HL-60 (cell line): ENCODE data around the gene NKRF.

Source experiments
- DNase-seq, 2 experiments: peaks; one replicate each; pipeline ENCODE4 v3.0.0-alpha.2; 2010 to 2020; ENCODE audit warnings: low read depth in 1 of 2, low spot score in 1 of 2
- H3K27ac ChIP-seq: fragments of 250-450 bp; sonication (Bioruptor Pico); replicated peaks from 2 replicates; pipeline ENCODE4 v1.5.1; 2020; ENCODE audit warnings: mild to moderate bottlenecking, moderate library complexity
- H3K27me3 ChIP-seq: fragments of 250-450 bp; sonication (Bioruptor Pico); 2 replicates; pipeline ENCODE4 v1.5.1; 2021; ENCODE audit warnings: mild to moderate bottlenecking, moderate library complexity; ENCODE audit not compliant: insufficient read depth, poor library complexity, severe bottlenecking
- H3K4me3 ChIP-seq: replicated peaks from 2 replicates; pipeline ENCODE4 v1.5.1; 2011; ENCODE audit warnings: mild to moderate bottlenecking, control low read depth, low read length; ENCODE audit not compliant: insufficient read depth
- GABPA ChIP-seq: IDR thresholded peaks from 2 replicates; pipeline ENCODE4 v1.6.1; 2012; ENCODE audit warnings: low read depth
- POLR2AphosphoS5 ChIP-seq: IDR thresholded peaks from 2 replicates; pipeline ENCODE4 v1.6.1; 2012; ENCODE audit warnings: low read depth
- SPI1 ChIP-seq: IDR thresholded peaks from 2 replicates; pipeline ENCODE4 v1.6.1; 2012; ENCODE audit warnings: low read depth, mild to moderate bottlenecking, borderline replicate concordance
- TF ChIP-seq, protein P1 (sequence below): IDR thresholded peaks from one replicate; pipeline ENCODE4 v1.5.1; 2011; ENCODE audit warnings: low read length, control low read depth, inconsistent platforms; ENCODE audit not compliant: insufficient read depth
- TF ChIP-seq, protein P2 (sequence below): IDR thresholded peaks from 2 replicates; pipeline ENCODE4 v1.6.1; 2012; ENCODE audit warnings: low read depth; ENCODE audit not compliant: insufficient replicate concordance

Gene NKRF

DNA sequence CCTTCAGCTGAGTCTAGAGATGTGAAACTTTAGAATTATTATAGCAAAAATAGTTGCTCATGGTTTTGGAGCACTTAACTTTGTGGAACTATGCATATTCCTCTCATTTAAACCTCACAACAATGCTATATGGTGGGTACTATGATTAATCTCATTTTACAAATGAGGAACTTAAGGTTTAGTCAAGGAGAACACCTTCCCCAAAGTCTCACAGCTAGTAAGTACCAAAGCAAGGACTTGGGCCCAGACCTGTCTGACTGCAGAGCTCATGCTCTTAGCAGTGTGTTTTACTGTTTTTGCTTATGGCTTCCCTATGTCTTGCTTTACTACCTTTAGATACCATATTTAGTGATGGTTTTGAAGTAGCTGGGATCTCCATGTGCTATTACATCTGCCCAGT lies 26.8 kb downstream of the NKRF start:
- DNase-seq = no peak
- no peaks in the 10 kb centered on the region for H3K27me3 ChIP-seq
- TF ChIP-seq SPI1 = no peak
- TF ChIP-seq POLR2AphosphoS5 = no peak
- TF ChIP-seq, protein P1, sequence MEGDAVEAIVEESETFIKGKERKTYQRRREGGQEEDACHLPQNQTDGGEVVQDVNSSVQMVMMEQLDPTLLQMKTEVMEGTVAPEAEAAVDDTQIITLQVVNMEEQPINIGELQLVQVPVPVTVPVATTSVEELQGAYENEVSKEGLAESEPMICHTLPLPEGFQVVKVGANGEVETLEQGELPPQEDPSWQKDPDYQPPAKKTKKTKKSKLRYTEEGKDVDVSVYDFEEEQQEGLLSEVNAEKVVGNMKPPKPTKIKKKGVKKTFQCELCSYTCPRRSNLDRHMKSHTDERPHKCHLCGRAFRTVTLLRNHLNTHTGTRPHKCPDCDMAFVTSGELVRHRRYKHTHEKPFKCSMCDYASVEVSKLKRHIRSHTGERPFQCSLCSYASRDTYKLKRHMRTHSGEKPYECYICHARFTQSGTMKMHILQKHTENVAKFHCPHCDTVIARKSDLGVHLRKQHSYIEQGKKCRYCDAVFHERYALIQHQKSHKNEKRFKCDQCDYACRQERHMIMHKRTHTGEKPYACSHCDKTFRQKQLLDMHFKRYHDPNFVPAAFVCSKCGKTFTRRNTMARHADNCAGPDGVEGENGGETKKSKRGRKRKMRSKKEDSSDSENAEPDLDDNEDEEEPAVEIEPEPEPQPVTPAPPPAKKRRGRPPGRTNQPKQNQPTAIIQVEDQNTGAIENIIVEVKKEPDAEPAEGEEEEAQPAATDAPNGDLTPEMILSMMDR = no peak
- TF ChIP-seq GABPA = no peak
- TF ChIP-seq, protein P2, sequence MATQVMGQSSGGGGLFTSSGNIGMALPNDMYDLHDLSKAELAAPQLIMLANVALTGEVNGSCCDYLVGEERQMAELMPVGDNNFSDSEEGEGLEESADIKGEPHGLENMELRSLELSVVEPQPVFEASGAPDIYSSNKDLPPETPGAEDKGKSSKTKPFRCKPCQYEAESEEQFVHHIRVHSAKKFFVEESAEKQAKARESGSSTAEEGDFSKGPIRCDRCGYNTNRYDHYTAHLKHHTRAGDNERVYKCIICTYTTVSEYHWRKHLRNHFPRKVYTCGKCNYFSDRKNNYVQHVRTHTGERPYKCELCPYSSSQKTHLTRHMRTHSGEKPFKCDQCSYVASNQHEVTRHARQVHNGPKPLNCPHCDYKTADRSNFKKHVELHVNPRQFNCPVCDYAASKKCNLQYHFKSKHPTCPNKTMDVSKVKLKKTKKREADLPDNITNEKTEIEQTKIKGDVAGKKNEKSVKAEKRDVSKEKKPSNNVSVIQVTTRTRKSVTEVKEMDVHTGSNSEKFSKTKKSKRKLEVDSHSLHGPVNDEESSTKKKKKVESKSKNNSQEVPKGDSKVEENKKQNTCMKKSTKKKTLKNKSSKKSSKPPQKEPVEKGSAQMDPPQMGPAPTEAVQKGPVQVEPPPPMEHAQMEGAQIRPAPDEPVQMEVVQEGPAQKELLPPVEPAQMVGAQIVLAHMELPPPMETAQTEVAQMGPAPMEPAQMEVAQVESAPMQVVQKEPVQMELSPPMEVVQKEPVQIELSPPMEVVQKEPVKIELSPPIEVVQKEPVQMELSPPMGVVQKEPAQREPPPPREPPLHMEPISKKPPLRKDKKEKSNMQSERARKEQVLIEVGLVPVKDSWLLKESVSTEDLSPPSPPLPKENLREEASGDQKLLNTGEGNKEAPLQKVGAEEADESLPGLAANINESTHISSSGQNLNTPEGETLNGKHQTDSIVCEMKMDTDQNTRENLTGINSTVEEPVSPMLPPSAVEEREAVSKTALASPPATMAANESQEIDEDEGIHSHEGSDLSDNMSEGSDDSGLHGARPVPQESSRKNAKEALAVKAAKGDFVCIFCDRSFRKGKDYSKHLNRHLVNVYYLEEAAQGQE = no peak
- H3K27ac ChIP-seq = no peak overlapping the region
- H3K4me3 ChIP-seq = no peak overlapping the region

DNA sequence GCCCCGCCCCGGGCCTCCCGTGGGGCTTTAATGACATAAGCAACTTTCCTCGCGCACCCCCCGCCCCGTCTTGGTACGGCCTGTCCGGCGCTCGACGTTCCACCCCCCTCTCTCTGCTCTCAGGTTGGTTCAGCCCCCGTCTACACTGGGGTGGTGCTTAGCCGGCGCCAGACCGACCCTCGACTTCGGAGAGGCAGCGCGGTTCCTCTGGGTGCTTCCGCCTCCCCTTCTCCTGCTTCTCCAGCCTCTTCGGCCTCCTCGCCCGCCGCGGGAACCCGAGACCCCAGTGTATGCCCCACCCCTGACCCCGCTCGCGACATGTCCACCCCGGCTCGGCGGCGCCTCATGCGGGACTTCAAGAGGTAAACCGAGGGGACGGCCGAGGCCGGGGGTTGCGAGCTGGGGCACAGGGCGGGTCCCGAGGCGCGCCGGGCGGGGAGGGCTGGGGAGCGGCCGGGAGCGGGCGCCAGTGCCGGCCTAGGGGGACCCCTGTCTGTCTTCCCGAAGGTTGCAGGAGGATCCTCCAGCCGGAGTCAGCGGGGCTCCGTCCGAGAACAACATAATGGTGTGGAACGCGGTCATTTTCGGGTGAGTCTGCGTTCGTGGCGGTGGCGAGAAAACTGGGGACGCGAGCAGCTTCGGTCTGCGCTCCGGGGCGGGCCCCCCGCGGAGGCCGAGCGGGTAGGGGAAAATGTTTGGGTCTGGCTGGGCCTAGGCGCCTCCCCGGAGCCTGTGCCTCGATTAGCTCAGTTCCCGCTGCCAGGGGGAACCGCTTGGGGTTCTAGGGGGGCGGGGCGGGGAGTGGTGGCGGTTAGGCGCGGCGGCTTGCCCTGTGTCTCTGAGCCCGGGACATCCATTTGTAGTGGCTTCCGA lies 31.6 kb downstream of the NKRF start, which contains the start of gene UBE2A:
Gene UBE2A (plus strand): TSS at position 170 of the 873 bp plus-strand sequence. CDS start 149 bp downstream, at position 319.
- DNase-seq = peak; percentile 75 to 89
- no peaks in the 10 kb centered on the region for H3K27me3 ChIP-seq
- no peak for TF ChIP-seq GABPA
- TF ChIP-seq, protein P2 = peak; percentile 58
- TF ChIP-seq SPI1 = no peak
- TF ChIP-seq, protein P1 = no peak
- TF ChIP-seq POLR2AphosphoS5 = peak; percentile 81; the same call in 1 of the 2 replicates
- peak within 1 kb of the TSS; percentile 86 for H3K27ac ChIP-seq
- H3K4me3 ChIP-seq = peak within 1 kb of the TSS; percentile 59

DNA sequence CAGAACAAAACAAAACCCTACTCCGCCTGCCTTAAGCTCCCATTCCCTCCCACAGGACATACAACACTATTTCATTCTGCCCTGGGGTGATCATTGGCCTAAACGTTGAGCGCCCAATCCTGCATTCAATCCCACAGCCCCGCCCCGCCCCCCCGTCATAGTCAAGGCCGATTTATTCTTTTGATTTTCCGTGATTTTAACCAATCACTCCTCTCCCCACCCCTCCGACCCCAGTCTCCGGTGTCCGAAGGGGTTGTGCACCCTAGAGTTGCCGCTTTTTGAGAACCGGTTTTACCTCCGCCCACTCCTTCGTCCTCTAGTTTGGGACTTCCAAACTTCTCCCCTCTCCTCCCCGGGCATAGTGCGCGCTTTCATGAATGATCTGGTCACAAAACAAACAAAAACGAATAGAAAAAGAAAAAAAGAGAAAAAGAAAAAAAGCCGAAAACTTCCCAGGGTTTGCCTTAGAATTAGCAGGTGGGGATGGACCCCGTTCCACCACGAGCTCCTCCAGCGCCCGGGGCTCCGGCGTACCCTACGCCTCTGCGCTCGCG lies 32.3 kb downstream of the NKRF start:
- Histone ChIP-seq H3K4me3 (peak overlapping the region; percentile 59), H3K27me3 (no peaks in the 10 kb centered on the region), H3K27ac (peak overlapping the region; percentile 86)
- TF ChIP-seq SPI1 (no peak), POLR2AphosphoS5 (no peak), GABPA (no peak)
- TF ChIP-seq, protein P2 = no peak
- TF ChIP-seq, protein P1 = no peak
- peak in 1 of 2 experiments; percentile 7 for DNase-seq
